PC-9 (cell line): ENCODE data around the gene RAB8A.

ENCODE experiments used
- CTCF ChIP-seq: fragments of 200-600 bp; sonication (generic); conservative IDR thresholded peaks from 2 replicates; pipeline ENCODE4 v1.6.1; 2017; ENCODE audit warnings: mixed run types, antibody characterized with exemption, mild to moderate bottlenecking, moderate library complexity
- EZH2 ChIP-seq: fragments of 200-600 bp; sonication (generic); IDR thresholded peaks from 2 replicates; pipeline ENCODE4 v1.8.0; 2017; ENCODE audit warnings: antibody characterized with exemption, low read depth

DNA sequence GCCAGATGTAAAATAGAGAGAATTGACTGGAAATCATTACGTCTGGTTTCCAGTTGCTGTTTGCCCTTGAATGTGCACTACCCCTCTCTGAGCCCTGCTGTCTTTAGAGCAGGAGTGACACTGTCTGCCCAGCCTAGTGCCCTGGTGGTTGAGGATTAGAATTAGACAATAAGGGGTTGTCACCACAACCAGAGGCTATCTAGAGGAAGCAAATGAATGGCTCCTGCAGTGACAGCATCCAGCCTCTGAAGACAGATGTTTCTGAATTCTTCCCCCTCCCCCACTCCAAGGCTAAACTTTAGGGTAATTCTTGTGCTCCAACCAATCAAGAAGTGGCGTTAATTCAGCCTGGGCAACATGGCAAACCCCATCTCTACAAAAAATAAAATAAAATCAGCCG lies 2.0 kb downstream of the RAB8A start:
- TF ChIP-seq CTCF (no peak), EZH2 (no peak)
